HL-60/S4 treated with phorbol 12-myristate 13-acetate at 8.2 ng/mL for 4 days and 3 days (cell line): ENCODE measurements around the gene ENGASE.

Experiments
- in situ Hi-C: fragments of 300-500 bp; cut with MboI; formaldehyde crosslinking; loops from 2 replicates; pipeline ENCODE4 v1.15.0; 2022; ENCODE audit warnings: low sequenced_read_pairs

ENGASE gene

DNA sequence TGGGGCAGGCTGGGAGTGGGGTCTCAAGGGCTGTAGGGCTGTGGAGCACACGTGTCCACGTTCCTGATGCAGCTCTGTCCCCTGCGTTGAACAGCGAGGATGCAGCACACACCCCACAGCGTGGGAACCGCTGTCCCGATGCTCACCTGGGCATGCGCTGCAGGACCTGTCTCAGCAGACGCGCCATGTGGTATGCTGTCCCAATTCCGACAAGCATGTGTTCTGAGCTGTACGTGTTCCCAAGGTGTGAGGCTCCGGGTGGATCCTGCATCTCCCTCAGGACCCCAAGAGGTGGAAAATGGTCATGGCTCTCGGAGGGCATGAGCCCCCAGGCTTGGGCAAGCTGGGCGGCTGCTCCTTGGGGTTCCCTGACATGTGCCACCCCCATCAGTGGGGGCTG lies 34.2 kb downstream of the ENGASE start:
- in situ Hi-C loops = no loop called here

- in situ Hi-C loops = no loop called here
These were observed 35.0 kb downstream of the ENGASE start for GRCh38 chr17:79109584-79109983.

DNA sequence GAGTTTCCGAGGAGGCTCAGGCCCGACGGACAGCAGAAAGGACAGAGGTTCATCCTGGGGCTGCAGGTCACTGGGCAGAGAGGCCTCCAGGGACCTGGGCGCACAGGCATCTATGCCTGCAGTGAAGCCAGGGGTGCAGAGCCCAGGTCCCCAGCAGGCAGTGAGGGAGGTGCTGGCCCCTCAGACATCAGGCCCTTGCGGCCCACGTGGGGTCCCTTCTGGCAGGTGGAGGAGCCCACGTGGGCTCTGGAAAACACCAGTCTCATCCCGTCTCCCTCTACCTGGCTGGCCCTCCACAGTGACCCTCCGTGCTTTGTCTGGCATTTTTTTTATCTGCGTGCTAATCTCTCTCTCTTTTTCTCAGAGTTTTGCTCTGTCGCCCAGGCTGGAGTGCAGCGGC lies 36.5 kb downstream of the ENGASE start:
- in situ Hi-C loops = no loop called here

- in situ Hi-C loops = no loop called here
These were observed 37.8 kb downstream of the ENGASE start for GRCh38 chr17:79112471-79112870.

- in situ Hi-C loops = no loop called here
These were observed 39.3 kb downstream of the ENGASE start for GRCh38 chr17:79113699-79114457.

DNA sequence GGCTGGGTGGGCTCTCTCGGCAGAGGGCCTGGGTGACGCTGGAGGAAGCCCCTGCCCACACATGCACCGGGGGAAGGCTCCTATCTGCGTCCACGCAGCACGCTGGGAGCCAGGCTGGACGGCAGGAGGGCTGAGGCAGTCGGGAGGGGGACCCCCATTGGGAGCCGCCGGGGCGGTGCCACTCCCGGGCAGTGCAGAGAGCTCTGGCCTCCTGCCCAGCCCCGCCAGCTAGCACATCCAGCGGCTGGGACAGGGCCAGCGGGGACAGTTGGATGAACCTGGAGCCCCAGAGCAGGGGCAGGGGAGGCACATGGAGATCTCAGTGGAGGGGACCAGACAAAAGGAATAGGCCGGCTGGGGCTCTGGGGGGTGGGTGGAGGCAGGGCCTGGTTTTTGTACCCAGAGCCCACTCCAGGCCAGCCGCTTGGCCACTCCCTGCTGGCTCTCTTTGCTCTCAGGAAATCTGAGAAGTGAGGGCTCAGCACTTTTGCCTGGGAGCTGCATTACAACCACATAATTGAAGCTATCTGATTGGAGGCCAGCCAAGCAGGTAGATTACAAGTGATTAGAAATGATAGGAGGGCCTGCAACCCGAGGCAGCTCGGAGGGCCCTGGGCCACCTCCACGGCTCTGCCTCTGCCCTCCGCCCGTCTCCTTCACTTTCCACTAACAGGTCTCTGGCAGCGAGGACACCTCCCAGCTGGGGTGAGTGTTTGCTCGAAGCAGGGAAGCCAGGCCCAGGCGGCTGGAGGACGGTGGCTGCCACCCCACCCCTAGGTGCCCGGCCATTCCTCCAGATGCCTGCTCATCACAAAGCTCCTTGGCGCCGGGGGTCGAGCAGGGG lies 40.1 kb downstream of the ENGASE start:
- in situ Hi-C loops = no loop called here

DNA sequence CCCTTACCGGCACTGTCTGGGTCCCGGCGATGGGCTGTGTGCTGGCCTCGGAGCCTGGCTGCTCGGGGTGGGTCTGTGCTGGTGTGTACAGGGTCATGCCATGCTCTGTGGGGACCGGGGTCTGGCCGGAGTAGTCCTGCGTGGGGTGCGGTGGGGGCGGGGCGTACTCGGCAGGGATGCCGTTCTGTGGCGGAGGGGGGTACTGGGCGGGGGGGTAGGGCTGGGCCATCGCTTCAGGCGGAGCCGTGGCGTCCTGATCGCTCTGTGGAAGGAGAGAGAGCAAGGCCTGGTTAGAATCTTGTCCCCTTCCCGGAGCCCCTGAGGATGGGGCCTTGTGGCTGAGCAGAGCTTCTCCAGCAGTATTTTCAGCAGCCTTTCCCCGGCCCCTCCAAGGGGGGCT lies 40.9 kb downstream of the ENGASE start:
- in situ Hi-C loops = no loop called here

DNA sequence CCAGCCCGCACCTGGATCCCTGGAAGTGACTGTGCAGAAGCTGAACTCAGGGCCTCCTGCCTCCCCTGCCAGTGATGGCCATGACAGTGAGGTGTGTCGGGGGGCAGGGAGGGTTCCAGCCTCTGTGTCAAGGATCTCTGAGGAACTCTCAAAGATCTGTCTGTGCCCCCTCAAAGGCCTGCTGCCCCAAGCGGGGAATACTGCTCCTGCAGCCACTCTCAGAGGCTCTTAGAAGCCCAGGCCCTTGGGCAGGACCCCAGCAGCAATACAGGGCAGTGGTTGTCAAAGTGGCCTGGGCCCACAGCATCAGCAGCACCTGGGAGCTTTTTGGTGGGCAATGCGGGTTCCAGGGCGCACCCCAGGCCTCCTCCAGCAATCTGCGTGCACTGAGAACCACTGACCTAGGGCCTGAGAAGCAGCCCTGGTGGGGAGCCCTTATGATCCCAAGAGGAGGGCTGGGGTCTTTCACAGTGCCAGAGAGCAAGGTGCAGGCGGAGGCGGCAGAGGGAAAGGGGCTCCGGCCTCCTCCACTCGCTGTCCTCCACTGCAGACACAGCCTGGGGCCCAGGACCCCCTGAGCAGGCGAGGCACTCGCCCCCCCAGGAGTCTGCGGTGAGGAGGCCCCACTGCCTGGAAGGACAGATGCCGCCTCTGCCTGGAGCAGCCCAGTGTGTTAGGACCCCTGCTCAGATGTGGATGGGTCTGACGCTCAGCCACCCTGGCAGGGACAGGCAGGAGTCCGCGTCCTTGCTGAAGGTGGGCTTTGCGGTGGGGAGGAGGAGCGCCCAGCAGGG lies 42.1 kb downstream of the ENGASE start:
- in situ Hi-C loops = no loop called here

DNA sequence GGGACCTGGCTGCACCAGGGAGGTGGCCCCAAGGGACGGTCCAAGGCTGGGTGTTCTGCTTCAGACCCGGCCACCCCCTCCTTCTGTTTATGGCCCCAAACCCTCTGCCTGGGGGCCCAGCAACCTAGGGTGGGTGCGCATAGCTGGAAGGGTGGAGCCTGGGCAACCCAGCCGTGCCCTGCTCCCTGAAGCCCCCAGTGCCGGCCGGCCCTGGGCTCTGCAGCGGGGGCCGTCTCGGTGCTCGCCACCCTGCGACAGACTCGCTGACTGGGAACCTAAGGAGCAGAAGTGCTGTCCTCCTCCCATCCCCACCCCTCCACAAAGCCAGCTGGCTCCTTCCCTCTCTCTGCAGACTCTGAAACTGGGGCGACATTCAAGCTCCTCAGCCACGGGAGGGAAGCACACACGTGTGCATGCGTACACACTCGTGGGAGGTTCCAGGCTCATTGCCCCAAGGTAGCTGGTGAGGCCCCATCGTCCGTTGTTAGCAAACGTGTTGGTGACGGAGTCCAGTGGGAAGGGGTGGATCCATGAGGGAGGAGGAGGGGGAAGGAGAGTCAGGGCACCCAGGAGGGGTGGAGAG lies 43.4 kb downstream of the ENGASE start:
- in situ Hi-C loops = no loop called here

- in situ Hi-C loops = no loop called here
These were observed 44.3 kb downstream of the ENGASE start for GRCh38 chr17:79118924-79119323.

- in situ Hi-C loops = no loop called here
These were observed 45.6 kb downstream of the ENGASE start for GRCh38 chr17:79120259-79120658.

- in situ Hi-C loops = no loop called here
These were observed 49.4 kb downstream of the ENGASE start for GRCh38 chr17:79123988-79124387.

DNA sequence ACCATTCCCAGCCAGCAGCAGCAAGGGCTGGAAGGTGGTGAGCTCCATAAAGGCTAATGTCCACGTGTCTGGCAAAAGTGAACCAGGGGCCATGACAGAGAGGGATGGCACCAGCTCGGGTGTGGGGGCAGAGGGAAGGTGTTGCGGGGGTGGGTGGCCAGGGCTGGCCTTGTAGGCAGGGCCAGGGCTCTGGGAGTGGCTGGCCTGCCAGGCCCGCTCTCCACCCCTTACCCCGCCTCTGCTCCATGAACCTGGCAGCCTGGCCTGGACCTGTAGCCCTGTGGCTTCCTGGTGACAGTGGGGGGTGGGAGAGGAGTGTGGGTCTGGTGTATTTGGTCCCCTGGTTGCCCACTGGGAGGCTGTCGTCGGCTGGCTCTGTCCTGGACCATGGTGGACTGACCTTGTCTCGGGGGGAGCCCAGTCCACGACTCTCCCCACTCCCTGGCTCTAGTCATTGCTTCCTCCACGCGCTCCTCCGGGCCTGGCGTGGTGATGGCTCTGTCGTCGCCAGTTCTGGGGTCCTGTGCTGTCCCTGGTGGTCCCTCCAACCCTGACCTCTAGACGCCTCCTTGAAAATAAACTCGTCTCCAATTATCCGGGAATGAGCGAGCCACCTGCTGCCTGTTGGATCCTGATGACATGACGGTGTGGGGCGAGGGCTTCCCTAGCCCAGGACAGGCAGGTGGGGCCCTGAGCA lies 50.0 kb downstream of the ENGASE start:
- in situ Hi-C loops = no loop called here

GRCh38 chr17:79125503-79125902 lies 50.9 kb downstream of the ENGASE start:
- in situ Hi-C loops = no loop called here

DNA sequence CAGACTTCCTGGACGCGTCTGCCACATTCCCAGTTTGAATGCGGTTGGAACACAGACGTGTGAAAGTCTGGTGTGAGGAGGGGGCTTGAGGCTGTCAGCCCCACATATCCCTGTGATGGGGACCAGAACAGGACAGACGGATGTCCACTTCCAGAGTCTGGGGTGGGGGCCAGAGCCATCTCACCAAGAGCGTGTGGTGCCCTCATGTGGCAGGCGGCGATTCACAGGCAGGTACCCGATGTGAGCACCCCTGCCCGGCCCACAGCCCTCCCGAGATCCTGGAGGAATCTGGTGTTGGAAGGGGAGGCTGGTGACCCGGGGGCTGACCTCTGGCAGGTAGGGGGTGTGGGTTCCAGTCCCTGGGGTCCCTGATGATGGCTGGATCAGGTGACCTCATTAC lies 51.5 kb downstream of the ENGASE start:
- in situ Hi-C loops = no loop called here

DNA sequence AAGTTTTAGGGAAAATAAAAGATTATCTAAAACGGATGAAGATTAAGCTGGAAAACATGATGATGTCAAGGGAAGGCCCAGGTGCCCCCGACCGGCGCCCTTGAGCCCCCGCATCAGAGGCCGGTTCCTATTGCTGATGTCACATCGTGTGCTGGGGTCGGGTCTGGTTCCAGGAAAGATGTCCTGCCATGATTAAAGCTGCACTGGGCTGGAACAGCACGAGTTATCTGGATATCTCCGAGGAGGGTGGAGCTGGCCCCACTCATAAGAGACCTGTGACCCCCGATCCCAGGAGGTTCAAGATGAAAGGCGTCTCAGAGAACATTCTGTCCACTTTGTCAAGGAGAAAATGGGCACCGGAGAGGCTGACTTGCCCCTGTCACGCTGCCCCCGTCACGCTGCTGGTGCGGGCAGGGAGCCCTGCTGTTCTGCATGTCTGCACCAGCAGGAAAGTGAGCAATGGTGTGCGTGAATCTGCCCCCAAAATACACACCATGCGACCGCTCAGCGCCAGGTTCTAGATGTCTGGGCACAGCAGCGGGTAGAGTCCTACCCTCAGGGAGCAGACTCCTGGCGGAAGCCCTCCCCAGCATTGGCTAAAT lies 53.0 kb downstream of the ENGASE start:
- in situ Hi-C loops = no loop called here

DNA sequence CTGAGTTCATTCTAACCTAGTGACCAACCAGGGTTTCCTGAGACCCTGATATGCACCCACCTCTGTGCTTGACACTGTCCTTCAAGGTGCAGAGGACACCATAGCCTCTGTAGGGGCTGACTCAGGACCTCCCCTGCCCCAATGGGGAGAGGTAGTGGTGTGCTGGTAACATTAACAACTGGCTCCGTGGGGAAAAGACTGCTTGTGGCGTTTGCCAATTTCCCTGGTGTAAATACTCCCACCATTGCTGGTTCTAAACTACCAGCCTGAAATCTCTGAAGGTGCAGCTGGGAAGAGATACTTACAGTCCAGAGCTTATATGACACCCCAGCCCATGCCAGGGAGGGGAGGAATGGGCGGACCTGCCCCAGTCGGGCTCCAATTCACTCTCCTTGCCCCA lies 54.9 kb downstream of the ENGASE start:
- in situ Hi-C loops = no loop called here

DNA sequence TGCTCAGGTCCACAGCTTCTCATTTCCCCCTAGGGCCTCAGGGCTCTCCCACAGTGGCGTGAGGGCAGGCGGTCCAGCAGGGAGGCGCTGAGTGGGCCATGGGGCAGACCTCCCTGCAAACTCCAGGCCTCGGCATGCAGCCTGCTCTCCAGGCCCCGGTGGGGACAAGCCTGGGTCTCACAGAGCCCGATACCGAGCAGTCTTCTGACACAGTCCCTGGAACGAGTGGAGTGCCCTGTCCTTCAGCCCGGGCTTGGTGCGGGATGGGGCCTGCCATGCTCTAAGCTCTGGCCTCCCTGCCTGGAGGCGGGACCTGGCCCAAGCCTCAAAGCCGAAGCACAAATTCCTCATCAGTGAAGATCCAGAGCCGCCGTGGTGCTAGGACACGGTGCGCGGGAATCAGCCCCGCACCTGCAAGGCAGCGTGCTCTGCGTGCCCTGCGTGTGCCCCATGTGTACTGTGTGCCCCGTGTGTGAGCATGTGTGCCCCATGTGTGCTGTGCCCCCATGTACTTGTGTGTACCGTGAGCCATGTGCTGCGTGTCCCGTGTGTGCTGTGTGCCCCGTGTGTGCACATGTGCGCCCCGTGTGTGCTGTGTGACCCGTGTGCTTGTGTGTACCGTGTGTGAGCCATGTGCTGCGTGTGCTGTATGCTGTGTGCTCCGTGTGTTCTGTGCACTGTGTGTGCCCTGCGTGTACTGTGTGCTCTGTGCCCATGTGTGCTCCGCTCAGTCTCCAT lies 56.1 kb downstream of the ENGASE start:
- in situ Hi-C loops = no loop called here

DNA sequence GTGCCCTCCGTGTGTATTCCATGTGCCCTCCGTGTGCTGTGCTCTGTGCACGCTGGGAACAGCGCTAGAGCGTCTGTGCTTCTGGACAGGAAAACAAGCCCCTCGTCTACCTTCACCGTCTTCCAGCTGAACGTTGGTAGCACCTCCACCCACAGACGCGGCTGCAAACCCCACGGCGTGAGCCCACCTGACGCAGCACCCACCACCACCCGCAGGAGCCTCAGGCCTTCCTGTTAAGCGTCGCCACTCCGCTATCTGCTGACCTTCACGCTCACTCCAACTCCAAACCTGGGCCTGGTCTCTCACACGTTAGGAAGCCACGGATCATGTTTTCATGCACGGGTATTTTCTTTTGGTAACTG lies 56.6 kb downstream of the ENGASE start:
- in situ Hi-C loops = no loop called here

- in situ Hi-C loops = no loop called here
These were observed 57.1 kb downstream of the ENGASE start for GRCh38 chr17:79131701-79132100.
